ENCODE results near the gene NBPF15.
A peak's percentile ranks its signal among the peaks of the same experiment; 100 is the strongest.
"Not testable (repeated sequence)": the region's sequence is repeated elsewhere in the genome, so short reads cannot be mapped to it uniquely, and the experiment has no call there.

Gene NBPF15

GRCh38 chr1:144461136-144461759 is at the start of gene NBPF15:
TSS of gene NBPF15 (minus strand) at chr1:144461669. CDS start at chr1:144440003, 21,666 bp downstream.
- DNase-seq = peak; percentile 51 to 69

- not testable (repeated sequence) for DNase-seq
Measured at GRCh38 chr1:144496429-144496828, 35.0 kb upstream of the NBPF15 start.

GRCh38 chr1:144494130-144494529 is 32.7 kb upstream of the NBPF15 start:
- not testable (repeated sequence) for DNase-seq

- DNase-seq = peak in 1 of 2 donors; percentile 2
Measured at GRCh38 chr1:144490394-144490793, 28.9 kb upstream of the NBPF15 start.

GRCh38 chr1:144487002-144487401 is 25.5 kb upstream of the NBPF15 start:
- not testable (repeated sequence) for DNase-seq

GRCh38 chr1:144485048-144485993 is 23.9 kb upstream of the NBPF15 start:
- not testable (repeated sequence) for DNase-seq

GRCh38 chr1:144473897-144474296 is 12.4 kb upstream of the NBPF15 start:
- DNase-seq = not testable (repeated sequence)

- not testable (repeated sequence) for DNase-seq
Measured at GRCh38 chr1:144471434-144471833, 10.0 kb upstream of the NBPF15 start.

GRCh38 chr1:144461778-144462177 is 309 bp upstream of the NBPF15 start:
- not testable (repeated sequence) for DNase-seq

- peak; percentile 11 to 14 for DNase-seq
Measured at GRCh38 chr1:144460686-144461085, 783 bp downstream of the NBPF15 start.

- DNase-seq = not testable (repeated sequence)
Measured at GRCh38 chr1:144442402-144442801, 19.1 kb downstream of the NBPF15 start.

- not testable (repeated sequence) for DNase-seq
Measured at GRCh38 chr1:144439737-144440136, 21.7 kb downstream of the NBPF15 start.

- DNase-seq = peak; percentile 42 to 56
Measured at GRCh38 chr1:144418891-144419694, 42.4 kb downstream of the NBPF15 start.

GRCh38 chr1:144413404-144414118 is 47.9 kb downstream of the NBPF15 start:
- not testable (repeated sequence) for DNase-seq

GRCh38 chr1:144412491-144413403 is 48.7 kb downstream of the NBPF15 start:
- DNase-seq = peak; percentile 78 to 82

- DNase-seq = peak; percentile 63 to 77
Measured at GRCh38 chr1:144412068-144412471, 49.4 kb downstream of the NBPF15 start.

GRCh38 chr1:144402807-144403206 is 58.7 kb downstream of the NBPF15 start:
- DNase-seq = not testable (repeated sequence)

- DNase-seq = not testable (repeated sequence)
Measured at GRCh38 chr1:144371651-144372050, 89.8 kb downstream of the NBPF15 start.

Measured in activated CD4-positive, alpha-beta T cell treated with anti-CD3 and anti-CD28 coated beads for 4 hours (primary cell).